Measurements from ENCODE around the gene CNFN. TPM values are rescaled to one million over a fixed set of nuclear protein-coding genes. Genes with fewer than 3 reads are reported as not detected.

Gene CNFN
- total RNA-seq, 1 donor from 2014 or later: not detected

- no peaks in the 10 kb centered on the region for H3K4me1 ChIP-seq
- no peak for DNase-seq (ENCODE audit: low spot score in 2 of 2)
- H3K9me3 ChIP-seq: no peaks in the 10 kb centered on the region
- H3K36me3 ChIP-seq: peaks cover 17 to 24% of the 10 kb centered on the region in 2 donors
- H3K27ac ChIP-seq: no peak overlapping the region
- H3K27me3 ChIP-seq: no peaks in the 10 kb centered on the region
- no peak for TF ChIP-seq CTCF (IDR thresholded peaks at IDR 0.05)
- intact Hi-C loops (cut with DNase I): no loop called here
- H3K4me3 ChIP-seq: no peak overlapping the region
Observed at GRCh38 chr19:42367929-42368328, 22.2 kb downstream of the CNFN start.

GRCh38 chr19:42366673-42367072 is 23.4 kb downstream of the CNFN start:
- intact Hi-C loops (cut with DNase I): no loop called here
- no peaks in the 10 kb centered on the region for H3K4me1 ChIP-seq
- no peak overlapping the region for H3K4me3 ChIP-seq
- H3K27me3 ChIP-seq: no peaks in the 10 kb centered on the region
- H3K36me3 ChIP-seq: peaks cover 17 to 37% of the 10 kb centered on the region in 2 donors
- no peak overlapping the region for H3K27ac ChIP-seq
- no peak for DNase-seq (ENCODE audit: low spot score in 2 of 2)
- no peaks in the 10 kb centered on the region for H3K9me3 ChIP-seq
- no peak for TF ChIP-seq CTCF (IDR thresholded peaks at IDR 0.05)

GRCh38 chr19:42363614-42364346 is 26.3 kb downstream of the CNFN start:
- Histone ChIP-seq H3K4me1 (no peaks in the 10 kb centered on the region), H3K36me3 (peaks cover 13 to 50% of the 10 kb centered on the region in 2 donors), H3K4me3 (no peak overlapping the region), H3K27ac (no peak overlapping the region), H3K27me3 (no peaks in the 10 kb centered on the region), H3K9me3 (no peaks in the 10 kb centered on the region)
- no peak for TF ChIP-seq CTCF (IDR thresholded peaks at IDR 0.05)
- intact Hi-C loops (cut with DNase I): no loop called here
- no peak for DNase-seq (ENCODE audit: low spot score in 2 of 2)

- Histone ChIP-seq H3K36me3 (peaks cover 16 to 54% of the 10 kb centered on the region in 2 donors), H3K4me1 (no peaks in the 10 kb centered on the region), H3K4me3 (no peak overlapping the region), H3K27me3 (no peaks in the 10 kb centered on the region), H3K9me3 (no peaks in the 10 kb centered on the region), H3K27ac (no peak overlapping the region)
- intact Hi-C loops (cut with DNase I): no loop called here
- DNase-seq (ENCODE audit: low spot score in 2 of 2): no peak
- no peak for TF ChIP-seq CTCF (IDR thresholded peaks at IDR 0.05)
Observed at GRCh38 chr19:42362891-42363440, 27.1 kb downstream of the CNFN start.

GRCh38 chr19:42362342-42362741 is 27.8 kb downstream of the CNFN start:
- H3K27ac ChIP-seq: no peak overlapping the region
- no peaks in the 10 kb centered on the region for H3K9me3 ChIP-seq
- DNase-seq (ENCODE audit: low spot score in 2 of 2): no peak
- intact Hi-C loops (cut with DNase I): no loop called here
- TF ChIP-seq CTCF (IDR thresholded peaks at IDR 0.05): no peak
- no peaks in the 10 kb centered on the region for H3K27me3 ChIP-seq
- H3K4me1 ChIP-seq: no peaks in the 10 kb centered on the region
- no peak overlapping the region for H3K4me3 ChIP-seq
- peaks cover 23 to 60% of the 10 kb centered on the region in 2 donors for H3K36me3 ChIP-seq

Measured in ascending aorta (tissue), 2 donors.